Measurements from ENCODE around the gene MEGF6.

- TF ChIP-seq POLR2A (IDR thresholded peaks at IDR 0.05; ENCODE audit: low read depth, low read length) (no peak), POLR2AphosphoS5 (IDR thresholded peaks at IDR 0.05; ENCODE audit: low read depth, low read length) (no peak)
These were observed 40.0 kb upstream of the MEGF6 start for GRCh38 chr1:3651026-3651929.
